Measurements from ENCODE around the gene ZSCAN25.
"Not testable (repeated sequence)": the region's sequence is repeated elsewhere in the genome, so short reads cannot be mapped to it uniquely, and the experiment has no call there.

GRCh38 chr7:99568770-99569169, 48.0 kb upstream of the ZSCAN25 start:
- TF ChIP-seq CTCF, POLR2A (IDR thresholded peaks at IDR 0.05): not testable (repeated sequence)
